MM.1S (cell line): ENCODE data around the gene CAST.

Experiments
- EZH2 ChIP-seq: fragments of 300-600 bp; sonication (generic); optimal IDR thresholded peaks from 2 replicates; pipeline ENCODE3; 2017; ENCODE audit warnings: low read depth, mild to moderate bottlenecking, antibody characterized with exemption, low read length, mixed read lengths
- EZH2phosphoT487 ChIP-seq: fragments of 300-600 bp; sonication (generic); IDR thresholded peaks from 2 replicates; pipeline ENCODE4 v1.6.1; 2018; ENCODE audit warnings: antibody characterized with exemption, low read length
- TF ChIP-seq, protein P1 (sequence below): fragments of 300-600 bp; sonication (generic); IDR thresholded peaks from 2 replicates; pipeline ENCODE4 v1.5.1; 2016; ENCODE audit warnings: antibody characterized with exemption, low read length, mixed read lengths

DNA sequence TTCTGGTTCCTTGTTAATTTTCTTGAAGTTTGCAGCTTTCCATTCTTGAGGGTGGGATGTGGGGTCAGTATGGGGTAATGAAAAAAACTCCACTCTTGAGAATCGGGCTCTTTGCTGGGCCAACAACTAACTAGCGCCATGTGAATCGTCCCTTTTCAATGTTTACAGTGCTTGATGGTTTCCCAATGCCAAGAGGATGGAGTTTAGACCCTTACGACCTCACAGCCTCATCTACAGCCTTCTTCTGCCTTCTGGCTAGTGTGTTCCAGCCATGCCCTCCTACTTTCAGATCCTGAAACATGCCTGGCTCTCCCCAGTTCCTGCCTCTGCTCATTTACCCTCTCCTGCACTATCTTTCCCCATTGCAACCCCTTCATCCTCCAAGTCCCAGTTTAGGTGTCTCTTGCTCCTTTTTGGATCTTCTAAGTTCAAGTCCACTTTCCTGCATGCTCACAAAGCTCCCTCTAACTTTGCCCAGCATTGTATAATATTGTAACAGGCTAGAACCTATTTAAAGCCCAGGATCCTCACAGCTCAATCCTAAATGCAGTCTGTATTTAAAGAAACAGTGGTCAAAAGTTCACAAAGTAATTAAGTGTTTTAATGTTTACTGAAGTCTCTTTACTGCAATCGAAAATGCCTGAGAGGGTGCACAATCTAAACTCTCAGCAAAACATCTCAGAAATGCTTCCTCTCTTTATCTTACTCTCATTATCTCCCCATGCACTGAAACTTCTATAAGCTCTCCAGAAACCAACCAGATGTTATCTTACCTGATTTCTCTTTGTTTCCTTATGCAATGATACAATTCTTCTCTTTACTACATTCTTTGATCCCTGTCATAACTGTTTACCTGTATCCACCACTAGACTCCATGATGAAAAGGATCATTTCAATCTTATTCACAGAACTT is 20.6 kb upstream of the CAST start:
- TF ChIP-seq EZH2 (no peak), EZH2phosphoT487 (no peak)
- TF ChIP-seq, protein P1, sequence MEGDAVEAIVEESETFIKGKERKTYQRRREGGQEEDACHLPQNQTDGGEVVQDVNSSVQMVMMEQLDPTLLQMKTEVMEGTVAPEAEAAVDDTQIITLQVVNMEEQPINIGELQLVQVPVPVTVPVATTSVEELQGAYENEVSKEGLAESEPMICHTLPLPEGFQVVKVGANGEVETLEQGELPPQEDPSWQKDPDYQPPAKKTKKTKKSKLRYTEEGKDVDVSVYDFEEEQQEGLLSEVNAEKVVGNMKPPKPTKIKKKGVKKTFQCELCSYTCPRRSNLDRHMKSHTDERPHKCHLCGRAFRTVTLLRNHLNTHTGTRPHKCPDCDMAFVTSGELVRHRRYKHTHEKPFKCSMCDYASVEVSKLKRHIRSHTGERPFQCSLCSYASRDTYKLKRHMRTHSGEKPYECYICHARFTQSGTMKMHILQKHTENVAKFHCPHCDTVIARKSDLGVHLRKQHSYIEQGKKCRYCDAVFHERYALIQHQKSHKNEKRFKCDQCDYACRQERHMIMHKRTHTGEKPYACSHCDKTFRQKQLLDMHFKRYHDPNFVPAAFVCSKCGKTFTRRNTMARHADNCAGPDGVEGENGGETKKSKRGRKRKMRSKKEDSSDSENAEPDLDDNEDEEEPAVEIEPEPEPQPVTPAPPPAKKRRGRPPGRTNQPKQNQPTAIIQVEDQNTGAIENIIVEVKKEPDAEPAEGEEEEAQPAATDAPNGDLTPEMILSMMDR = no peak
